Activated CD8-positive, alpha-beta memory T cell treated with anti-CD3 and anti-CD28 coated beads, Interleukin-2, amount 50 U/mL, for 48 hours (primary cell): ENCODE data around the gene PLEK.
"Not testable (repeated sequence)": the region's sequence is repeated elsewhere in the genome, so short reads cannot be mapped to it uniquely, and the experiment has no call there.

ENCODE experiments used
- DNase-seq: peaks from one replicate; pipeline ENCODE4 v3.0.0-alpha.2; 2020

Gene PLEK

DNA sequence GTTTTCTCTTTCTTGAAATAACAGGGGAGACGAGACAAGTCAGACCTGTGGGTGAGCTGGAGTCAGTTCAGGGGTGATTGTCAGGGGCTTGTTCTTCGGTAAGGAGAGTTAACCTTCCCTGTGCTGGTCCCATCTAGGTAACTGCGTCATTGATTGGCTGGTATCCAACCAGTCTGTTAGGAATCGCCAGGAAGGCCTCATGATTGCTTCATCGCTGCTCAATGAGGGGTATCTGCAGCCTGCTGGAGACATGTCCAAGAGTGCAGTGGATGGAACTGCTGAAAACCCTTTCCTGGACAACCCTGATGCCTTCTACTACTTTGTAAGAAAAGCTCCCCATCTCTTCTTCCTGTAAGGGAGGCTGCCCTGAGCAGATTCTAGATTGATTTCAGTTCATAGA lies 21.3 kb downstream of the PLEK start:
- DNase-seq, result no peak

DNA sequence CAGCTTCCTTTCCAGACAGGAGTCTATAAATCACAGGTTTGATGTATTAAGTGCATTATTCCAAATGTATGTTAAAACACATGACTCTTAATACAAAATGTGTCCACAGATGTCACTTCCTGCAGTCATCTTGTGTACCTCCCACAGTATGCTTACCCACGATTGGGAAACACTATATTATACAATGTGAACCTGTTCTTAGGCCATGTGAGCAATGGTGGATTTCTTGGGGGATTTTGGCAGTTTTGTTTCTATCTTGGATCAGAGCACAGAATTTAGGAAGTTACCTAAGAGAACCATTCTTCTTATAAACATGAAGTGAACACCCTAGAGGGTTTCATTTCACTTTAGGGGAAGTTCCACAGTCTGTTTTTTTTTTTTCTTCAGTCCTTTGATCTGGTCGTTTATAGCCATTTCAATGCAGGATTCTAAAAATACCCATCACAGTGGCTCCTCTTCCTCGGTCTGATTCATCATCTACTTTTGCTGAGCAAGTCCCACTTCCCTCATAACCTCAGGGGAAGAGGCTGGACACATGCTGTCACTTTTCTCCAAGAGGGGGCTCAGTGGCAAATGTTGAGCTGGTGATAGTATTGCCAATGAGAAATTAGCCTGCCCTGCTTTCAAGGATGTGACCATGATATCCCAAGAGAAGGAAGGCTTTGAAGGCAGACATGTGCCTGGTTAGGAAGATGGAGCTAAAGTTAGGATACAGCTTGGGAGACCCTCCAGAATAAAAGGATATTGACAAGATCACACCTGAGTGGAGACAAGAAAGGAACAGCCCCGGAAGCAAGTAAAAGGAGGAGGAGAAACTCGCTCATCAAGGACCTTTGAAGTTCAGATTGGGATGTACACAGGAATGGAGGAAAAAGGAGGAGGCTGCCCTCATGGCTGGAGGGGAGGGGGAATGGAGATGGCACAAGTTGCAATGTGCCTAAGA lies 22.6 kb downstream of the PLEK start:
- DNase-seq, result no peak

DNA sequence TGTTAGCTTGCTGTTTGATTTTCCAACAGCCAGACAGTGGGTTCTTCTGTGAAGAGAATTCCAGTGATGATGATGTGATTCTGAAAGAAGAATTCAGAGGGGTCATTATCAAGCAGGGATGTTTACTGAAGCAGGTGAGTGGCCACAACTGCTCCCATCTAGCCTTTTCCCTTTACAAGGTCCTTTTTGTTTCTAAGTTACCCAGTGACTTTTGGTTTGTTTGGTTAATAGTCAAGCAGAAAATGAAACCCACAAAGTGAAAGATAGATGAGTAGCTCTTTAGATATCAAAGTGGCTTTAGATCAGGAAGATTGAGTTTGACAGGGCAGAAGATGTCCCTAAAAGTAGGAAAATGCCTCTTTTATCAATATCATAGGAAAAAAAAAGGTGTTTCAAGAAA lies 23.3 kb downstream of the PLEK start:
- no peak for DNase-seq

DNA sequence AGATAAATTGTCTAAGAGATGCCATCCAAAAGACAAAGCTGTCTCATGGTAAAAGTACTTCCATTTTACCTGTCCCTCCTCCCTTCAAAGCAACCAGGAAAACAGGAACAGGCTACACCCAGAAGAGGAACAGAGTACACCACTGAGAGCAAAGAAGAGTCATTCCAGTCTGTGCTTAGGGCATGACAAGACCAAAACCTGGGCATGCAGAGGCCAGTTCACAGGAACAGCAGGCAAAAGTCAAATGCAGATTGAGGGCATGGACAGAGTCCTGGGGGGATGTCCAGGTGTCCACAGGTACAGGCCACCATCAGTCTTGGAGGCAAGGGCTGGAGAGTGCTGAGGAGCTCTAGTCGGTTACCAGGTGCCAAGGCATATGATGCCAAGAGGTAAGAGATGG lies 23.7 kb downstream of the PLEK start:
- DNase-seq, result no peak

DNA sequence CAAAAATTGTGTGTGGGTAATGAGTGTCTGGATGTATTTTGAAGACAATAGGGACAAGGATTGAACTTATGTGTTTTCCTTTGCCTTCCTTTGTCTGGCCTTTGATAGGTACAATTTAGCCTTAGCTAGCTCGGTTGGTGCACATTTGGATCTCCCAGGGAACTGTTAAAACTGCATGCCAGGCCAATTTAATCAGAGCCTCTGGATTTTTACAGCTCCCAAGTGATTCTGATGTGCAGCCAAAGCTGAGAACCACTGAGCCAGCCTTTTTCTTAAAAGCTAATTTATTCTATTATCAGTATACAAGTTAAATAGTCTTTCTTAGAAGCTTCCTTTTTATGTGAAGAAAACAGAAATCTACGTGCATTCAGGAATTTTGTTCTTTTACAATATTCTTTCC lies 25.0 kb downstream of the PLEK start:
- DNase-seq, result no peak

DNA sequence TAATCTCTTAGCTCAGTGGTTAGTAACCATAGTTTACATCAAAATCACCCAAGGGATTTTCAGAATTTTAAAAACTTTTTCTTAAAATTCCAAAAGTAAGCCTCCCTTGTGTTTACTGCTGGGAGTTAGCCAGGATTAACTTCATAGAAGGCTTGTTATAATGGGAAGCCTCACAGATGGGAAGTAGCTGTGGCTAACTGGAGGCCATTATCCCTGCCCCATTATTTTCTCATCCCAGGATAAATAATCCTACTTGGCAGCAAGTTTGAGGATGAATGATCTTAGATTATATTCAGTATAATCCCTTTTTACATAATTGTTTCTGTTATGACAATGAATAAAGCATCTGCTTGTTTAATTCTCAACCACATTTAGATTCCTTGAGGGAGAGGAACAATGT lies 25.5 kb downstream of the PLEK start:
- DNase-seq, result no peak

DNA sequence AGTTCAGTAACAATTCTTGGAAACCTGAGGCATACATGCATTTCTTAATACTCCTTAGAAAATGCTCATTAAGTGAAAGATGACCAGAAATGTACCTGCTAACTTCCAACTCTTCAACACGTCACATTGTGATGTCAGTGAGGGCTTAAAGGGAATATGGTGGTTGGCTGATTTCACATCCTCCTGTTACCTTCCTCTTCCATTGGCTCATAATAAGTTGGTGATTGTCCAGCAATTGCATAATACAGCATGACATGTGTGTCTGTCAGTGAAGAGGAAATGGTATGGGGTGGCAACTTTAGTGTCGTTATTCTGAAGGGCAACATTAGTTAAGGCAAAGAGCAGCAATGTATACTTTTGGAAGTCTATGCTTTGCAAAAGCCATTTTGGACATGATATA lies 26.0 kb downstream of the PLEK start:
- DNase-seq, result no peak

DNA sequence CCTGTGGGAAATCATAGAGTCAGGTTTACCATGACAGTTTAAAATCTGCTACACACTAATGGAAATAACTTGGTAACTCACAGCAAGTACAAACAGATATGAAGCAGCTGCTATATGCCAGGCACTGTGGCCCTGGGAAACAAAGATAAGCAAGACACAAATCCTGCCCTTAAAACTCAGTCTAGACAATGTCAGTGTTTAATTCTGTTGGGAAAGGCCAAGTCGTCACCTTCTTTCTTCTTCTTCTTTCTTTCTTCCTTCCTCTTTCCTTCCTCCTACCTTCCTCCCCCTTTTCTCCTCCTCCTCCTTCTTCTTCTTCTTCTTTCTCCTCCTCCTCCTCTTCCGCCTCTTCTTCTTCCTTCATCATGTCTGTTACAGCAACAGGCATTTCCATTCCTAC lies 26.8 kb downstream of the PLEK start:
- no peak for DNase-seq

DNA sequence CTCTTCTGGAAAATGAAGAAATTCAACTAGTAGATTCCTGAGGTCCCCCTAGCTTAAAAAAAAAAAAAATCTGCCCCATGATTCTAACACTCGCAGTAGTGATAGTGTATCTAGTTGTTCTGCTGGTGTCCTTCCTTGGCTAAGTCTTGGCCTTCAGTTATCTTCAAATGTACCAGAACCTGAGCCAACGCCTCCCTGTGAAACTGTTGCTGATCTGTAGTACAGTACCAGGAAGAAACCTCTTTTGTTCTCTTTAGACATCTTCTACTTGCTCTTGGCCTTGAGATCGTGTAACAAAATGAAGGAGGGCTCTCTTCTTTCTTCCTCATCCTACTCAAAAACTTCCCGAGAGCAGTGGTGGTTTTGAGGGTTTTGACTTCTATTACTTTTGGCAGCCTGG lies 31.0 kb downstream of the PLEK start:
- DNase-seq, result no peak

DNA sequence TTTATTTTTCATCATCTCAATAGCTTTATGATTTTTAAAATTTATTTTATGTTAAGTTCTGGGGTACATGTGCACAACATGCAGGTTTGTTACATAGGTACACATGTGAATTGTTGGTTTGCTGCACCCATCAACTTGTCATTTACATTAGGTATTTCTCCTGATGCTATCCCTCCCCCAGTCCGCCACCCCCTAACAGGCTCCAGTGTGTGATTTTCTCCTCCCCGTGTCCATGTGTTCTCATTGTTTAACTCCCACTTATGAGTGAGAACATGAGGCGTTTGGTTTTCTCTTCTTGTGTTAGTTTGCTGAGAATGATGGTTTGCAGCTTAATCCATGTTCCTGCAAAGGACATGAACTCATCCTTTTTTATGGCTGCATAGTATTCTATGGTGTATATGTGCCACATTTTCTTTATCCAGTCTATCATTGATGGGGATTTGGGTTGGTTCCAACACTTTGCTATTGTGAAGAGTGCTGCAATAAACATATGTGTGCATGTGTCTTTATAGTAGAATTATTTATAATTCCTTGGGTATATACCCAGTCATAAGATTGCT lies 32.7 kb downstream of the PLEK start:
- DNase-seq, result not testable (repeated sequence)

DNA sequence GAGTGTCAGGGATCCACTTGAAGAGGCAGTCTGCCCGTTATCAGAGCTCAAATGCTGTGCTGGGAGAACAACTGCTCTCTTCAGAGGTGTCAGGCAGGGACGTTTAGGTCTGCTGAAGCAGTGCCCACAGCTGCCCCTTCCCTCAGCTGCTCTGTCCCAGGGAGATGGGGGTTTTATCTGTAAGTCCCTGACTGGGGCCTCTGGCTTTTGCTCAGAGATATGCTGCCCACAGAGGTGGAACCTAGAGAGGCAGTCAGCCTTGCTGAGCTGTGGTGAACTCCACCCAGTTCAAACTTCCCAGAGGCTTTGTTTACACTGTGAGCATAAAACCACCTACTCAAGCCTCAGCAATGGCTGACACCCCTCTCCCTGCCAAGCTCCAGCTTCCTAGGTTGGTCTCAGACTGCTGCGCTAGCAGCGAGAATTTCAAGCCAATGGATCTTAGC lies 38.1 kb downstream of the PLEK start:
- DNase-seq, result no peak

DNA sequence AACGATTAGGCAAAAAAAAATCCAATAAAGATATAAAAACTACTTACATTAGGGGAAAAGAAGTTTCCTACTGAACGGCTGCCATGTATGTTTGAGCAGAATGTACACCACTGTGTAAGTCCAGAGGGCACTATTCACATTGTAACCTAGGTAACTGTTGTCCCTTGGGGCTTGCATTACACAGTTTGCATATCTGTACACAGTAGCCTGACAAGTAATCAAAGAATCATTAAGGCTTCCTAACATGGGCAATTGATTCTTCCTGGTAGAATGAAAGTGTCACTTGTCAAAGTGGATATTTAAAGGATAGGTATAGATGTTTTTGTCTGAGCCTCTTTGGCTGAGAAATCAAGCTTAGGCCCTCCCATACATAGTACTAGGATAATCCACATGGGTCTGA lies 39.1 kb downstream of the PLEK start:
- no peak for DNase-seq

DNA sequence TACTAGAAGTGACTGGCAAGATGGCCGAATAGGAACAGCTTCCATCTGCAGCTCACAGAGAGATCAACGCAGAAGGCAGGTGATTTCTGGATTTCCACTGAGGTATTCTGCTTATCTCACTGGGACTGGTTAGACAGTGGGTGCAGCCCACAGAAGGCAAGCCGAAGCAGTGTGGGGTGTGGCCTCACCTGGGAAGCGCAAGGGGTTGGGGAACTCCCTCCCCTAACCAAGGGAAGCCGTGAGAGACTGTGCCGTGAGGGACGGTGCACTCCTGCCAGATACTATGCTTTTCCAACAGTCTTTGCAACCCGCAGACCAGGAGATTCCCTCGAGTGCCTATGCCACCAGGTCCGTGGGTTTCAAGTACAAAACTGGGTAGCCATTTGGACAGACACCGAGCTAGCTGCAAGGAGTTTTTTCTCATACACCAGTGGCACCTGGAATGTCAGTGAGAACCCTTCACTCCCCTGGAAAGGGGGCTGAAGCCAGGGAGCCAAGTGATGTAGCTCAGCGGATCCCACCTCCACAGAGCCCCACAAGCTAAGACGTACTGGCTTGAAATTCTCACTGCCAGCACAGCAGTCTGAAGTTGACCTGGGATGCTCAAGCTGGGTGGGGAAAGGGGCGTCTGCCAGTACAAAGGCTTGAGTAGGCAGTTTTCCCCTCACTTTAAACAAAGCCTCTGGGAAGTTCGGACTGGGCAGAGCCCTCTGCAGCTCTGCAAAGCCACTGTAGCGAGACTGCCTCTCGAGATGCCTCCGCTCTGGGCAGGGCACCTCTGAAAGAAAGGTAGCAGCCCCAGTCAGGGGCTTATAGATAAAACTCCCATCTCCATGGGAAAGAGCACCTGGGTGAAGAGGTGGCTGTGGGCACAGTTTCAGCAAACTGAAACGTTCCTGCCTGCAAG lies 40.1 kb downstream of the PLEK start:
- no peak for DNase-seq

DNA sequence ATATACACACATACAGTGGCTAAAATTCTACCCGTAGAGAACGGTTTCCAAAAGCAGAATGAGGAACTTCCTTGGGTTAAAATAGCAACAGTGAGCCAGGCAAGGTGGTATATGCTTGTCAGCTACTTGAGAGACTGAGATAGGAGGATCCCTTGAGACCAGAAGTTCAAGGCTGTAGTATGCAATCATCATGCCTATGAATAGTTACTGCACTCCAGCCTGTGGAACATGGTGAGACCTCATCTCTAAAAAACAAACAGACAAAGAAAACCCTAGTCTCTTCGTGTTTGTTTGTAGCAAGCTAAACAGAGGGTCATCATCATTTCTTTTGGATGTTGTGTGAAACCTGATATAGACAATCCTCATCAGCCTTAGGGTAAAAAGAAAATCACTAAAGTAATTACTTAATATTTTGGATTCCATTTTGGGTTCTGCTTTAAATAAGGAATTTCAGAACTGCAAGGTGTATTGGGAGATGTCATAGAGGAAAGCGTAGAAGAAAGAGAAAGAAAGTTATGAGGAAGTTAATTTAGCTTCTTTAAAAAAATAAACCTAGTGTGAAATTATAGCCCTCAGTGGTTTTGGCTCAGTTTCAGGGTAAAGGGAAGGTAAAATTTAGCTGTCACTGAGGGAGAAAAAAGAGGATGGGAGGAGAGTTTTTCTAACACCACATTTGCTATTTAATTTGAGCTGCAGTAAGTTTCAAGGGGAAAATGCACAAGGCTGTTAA lies 46.5 kb downstream of the PLEK start:
- DNase-seq, result no peak

DNA sequence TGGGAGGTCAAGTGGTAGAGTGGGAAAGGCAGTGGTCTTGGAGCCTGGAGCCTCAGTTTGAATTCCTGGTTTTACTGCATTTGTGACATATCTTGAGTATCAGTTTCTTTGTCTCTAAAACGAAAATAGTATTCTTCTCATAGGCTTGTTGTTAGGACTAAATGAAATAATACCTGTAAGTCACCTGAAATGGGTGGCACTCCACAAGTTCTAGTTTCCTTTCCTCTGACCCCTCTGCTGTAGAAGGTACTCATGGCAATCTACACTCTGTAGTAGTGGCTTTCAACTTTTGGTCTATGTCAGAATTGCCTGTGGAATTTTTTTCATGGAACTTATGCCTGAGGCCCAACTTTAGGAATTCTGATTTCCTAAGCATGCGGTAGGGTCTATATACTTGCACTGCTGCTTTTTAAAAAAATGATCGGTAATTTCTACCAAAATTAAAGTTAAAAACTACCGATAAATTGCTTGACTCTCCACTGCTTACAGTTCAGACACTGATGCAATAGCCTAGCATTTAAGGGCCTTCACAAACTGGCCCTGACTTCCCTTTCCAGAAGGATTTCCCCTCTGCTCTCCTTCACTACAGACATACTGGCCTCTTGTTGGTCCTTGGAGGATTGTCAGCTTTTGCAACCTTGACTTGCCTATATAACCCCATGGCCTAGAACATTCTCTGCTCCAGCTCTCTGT lies 47.2 kb downstream of the PLEK start:
- no peak for DNase-seq

DNA sequence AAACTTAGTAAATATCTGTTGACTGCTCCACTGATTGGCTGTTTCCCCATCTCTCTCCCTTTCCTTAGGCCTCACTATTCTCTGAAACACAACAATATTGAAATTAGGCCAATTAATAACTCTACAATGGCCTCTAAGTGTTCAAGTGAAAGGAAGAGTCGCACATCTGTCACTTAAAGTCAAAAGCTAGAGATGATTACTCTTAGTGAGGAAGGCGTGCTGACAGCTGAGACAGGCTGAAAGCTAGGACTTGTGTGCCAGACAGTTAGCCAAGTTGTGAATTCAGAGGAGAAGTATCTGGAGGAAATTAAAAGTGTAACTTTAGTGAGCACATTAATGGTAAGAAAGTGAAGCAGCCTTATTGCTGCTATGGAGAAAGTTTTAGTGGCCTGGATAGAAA lies 48.4 kb downstream of the PLEK start:
- no peak for DNase-seq

DNA sequence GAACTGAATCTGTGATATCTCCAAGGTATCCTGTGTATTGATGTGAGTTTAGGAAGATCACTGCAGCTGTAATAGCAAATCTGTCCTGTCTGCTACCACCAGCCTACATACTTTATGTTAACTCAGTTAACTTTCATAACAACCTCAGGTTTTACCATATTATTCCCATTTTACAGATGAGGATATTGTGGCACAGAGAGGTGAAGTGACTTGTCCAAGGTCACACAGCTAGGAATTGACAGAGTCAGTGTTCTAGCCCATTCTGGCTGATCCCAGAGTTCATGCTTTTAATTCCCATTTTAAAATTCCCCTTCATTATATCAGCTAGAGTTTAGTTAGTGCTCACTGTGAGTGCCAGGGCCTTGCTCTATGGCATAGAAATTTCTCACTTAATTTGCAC lies 49.4 kb downstream of the PLEK start:
- no peak for DNase-seq

DNA sequence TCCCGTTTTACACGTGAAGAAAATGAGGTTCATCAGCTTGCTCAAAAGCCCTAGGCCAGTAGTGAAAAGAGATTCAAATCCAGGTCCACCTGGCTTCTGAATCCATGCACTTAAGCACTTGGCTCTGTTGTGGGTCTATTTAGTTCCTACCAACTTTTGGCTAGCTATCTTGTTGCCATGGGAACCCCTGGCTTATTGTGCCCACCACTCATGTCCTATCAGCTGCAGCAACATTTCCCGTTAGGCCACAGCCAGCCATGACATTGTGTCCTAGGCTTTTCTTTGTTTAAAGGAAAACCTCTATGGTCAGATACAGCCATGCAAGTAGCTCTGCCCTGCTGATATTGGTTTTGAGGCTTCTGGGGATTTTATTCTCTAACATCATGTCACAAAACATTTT lies 49.8 kb downstream of the PLEK start:
- no peak for DNase-seq

DNA sequence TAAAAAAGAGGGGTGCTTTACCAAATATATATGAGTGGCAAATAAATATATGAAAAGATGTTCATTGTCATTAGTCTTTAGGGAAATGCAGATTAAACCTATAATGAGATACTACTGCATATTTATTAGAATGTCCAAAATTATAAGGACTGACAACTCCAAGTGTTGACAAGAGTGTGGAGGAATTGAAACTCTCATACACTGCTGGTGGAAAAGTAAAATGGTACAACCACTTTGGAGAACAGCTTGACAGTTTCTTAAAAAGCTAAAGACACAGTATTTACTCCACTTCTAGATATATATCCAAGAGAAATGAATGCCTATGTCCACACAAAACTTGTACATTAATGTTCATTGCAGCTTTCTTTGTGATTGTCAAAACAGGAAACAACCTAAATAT lies 50.4 kb downstream of the PLEK start:
- no peak for DNase-seq

DNA sequence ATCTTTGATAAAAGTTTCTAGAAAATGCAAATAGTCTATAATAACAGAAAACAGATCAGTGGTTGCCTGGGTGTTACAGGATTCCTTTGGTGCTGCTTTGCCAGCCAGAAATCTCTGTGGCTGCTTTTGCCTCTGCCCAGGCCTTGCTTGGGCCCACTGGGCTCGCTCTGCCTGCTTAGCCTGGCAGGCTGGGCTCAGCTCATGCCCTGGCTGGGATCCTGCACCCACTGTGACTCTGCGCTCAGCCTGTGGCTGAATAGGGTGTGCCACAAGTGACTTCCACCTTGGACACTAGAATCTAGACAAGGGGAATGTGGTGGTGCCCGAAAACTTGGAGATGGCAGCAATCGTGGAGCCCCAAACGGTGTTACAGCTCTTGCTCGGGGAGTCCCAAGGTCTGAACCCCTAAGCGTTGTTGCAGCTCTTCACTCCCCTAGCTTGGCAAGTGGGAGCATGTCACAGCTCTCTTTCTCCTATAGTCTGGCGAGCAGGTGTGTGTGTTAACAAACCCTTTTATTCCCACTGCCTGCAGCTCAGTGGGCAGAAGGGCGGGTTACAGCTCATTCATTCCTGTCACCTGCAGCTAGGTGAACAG lies 51.1 kb downstream of the PLEK start:
- DNase-seq, result no peak

DNA sequence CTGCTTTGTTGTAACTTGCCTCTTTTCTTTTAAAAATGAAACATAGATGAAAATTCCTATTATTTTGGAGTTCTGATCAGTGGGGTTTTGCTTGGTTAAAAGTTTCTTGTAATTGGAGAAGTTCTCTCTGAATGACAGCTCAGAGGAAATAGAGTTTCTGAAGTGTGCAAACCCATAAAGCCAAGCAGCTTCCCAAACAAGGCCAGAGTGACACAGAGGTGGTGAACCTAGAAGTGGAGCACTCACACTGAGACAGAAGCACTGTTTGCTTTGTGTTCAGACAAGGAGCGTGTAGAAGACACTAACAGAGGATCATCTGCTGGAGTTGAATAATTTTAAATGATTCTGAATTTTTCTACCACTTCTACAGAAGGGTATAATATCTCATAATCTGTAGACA lies 52.8 kb downstream of the PLEK start:
- DNase-seq, result no peak

DNA sequence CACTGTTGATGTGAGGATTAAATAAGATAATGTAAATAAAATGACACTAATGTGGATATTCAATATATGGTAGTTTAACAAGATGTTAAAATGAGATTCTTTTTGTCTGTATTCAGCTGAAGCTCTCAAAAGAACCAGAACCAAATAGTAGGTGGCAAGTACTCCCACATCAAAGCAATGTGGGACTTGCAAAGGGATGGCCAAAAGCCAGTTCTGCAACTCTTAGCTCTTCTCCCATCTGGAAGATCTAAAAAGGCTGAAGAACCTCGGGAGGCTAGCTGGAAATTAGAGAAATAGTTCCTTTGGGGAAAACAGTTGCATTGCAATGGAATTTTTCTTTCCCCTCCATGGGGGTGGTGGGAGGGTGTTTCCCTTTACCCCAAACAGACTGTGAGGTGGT lies 53.3 kb downstream of the PLEK start:
- no peak for DNase-seq
